Naive thymus-derived CD8-positive, alpha-beta T cell (primary cell): ENCODE results near the gene COA8. TPM values are rescaled to one million over a fixed set of nuclear protein-coding genes. Genes with fewer than 3 reads are reported as not detected.
"Not testable (repeated sequence)": the region's sequence is repeated elsewhere in the genome, so short reads cannot be mapped to it uniquely, and the experiment has no call there.

Experiments
- ATAC-seq, 2 donors: fragments of 150-1000 bp; cut with Tn5 transposase in 1 of 2; sonication (Bioruptor Pico), chemical (Tn5 transposase) in 1 of 2; 1 replicate in 1 of 2; 2 replicates in 1 of 2; pipeline ENCODE4 v1.10.0; 2021; ENCODE audit warnings: mild to moderate bottlenecking in 2 of 2, moderate library complexity in 2 of 2
- POLR2A ChIA-PET: fragments of 350-600 bp; sonication (Branson Sonifier 250); formaldehyde crosslinking; loops from one replicate; lab custom pipeline; 2021; ENCODE audit warnings: antibody characterized with exemption; lab: Charles Lee
- DNase-seq, 10 donors: peaks; one replicate each; pipeline versions ENCODE4 v3.0.0 to v3.0.0-alpha.2; 2020 to 2022
- H3K27ac Mint-ChIP-seq, 10 donors: one replicate each; pipeline ENCODE4 v1.8.0; 2020 to 2022; ENCODE audit warnings: mild to moderate bottlenecking in 10 of 10, mixed read lengths in 10 of 10, moderate library complexity in 4 of 10, inconsistent platforms in 1 of 10
- H3K27me3 Mint-ChIP-seq, 5 donors: one replicate each; pipeline ENCODE4 v1.8.0; 2021 to 2022; ENCODE audit warnings: mixed read lengths in 5 of 5
- H3K36me3 Mint-ChIP-seq, 3 donors: one replicate each; pipeline ENCODE4 v1.8.0; 2020 to 2022; ENCODE audit warnings: mixed read lengths in 3 of 3, mild to moderate bottlenecking in 2 of 3, inconsistent platforms in 1 of 3
- H3K4me1 Mint-ChIP-seq, 4 donors: one replicate each; pipeline ENCODE4 v1.8.0; 2021 to 2022; ENCODE audit warnings: mixed read lengths in 4 of 4
- H3K4me3 Mint-ChIP-seq, 10 donors: one replicate each; pipeline ENCODE4 v1.8.0; 2020 to 2022; ENCODE audit warnings: mild to moderate bottlenecking in 10 of 10, mixed read lengths in 10 of 10, moderate library complexity in 6 of 10, inconsistent platforms in 1 of 10
- H3K9me3 Mint-ChIP-seq, 9 donors: one replicate each; pipeline ENCODE4 v1.8.0; 2020 to 2022; ENCODE audit warnings: mixed read lengths in 9 of 9, mild to moderate bottlenecking in 3 of 9, inconsistent platforms in 1 of 9, moderate library complexity in 1 of 9
- polyA plus RNA-seq, 3 donors: library from polyadenylated mRNA; unstranded; fragments of 300-500 nt; fragmentation: Illumina TruSeq; gene quantifications; one replicate each; pipeline ENCODE4 v1.2.3, GENCODE V29; 2021
- total RNA-seq, 8 experiments: library from RNA in 2 of 8; stranded (reverse) in 2 of 8; gene quantifications; one replicate each; pipeline ENCODE4 v1.2.3 and lab custom pipeline; 2021 to 2026

COA8 gene
- total and polyA plus RNA-seq, 5 experiments from 2014 or later, result 27.4 to 72.0 (median 47.3) TPM

DNA sequence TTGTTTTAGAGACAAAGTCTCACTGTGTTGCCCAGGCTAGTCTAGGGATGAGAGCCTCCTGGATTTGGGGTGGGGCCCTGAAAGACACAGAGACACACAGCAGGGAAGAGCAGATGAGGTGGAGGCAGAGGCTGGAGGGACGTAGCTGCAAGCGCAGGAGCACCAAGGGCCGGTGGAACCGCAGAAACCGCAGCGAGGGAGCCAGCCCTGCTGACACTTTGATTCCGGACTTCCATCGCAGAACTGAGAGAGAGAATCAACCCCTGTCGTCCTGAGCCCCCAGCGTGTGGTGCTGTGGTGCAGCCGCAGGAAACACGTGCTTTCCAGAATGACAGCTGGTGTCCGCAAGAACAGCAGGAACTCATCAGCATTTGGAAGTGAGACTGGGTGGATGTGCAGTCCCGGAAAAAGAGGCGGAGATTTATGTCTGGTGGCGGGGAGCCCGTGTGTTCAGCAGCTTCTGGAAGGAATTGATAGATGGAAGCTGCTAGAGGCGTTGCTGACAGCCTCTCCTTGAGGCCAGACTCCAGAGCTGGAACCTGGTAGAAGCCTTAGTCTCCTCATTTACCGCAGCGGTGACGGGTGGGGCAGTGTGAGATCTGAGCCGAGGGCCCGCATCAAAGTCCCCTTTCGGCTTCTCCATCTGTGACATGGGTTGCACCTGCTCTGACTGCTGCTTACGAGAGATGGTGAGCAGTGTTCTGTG is 44.4 kb downstream of the COA8 start:
- peak overlapping the region; percentile 39 to 90 (median 80) for H3K27ac Mint-ChIP-seq

DNA sequence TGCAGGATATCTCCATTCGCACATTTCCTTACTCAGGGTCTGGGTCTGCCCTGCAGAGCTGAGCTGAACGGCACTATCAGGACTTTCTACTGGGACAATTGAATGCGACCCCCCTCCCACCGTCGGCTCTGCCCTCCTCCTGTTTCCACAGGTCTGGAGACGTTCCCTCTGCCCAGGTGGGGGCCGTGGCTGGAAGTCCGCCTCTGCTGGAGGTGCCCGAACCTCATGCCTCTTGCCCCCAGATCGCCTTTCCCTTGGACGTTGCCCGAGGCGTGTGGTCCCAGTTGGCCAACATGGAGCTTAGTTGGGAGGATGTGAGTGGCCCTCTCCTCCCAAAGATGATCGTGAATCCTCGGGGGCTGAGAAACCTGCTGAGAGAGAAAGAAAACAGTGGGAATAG is 45.1 kb downstream of the COA8 start:
- Mint-ChIP-seq H3K27me3 (peaks cover 7 to 22% (median 10%) of the 10 kb centered on the region in 5 donors), H3K36me3 (peaks cover 0 to 11% (median 8%) of the 10 kb centered on the region in 3 donors), H3K9me3 (peaks cover 0 to 19% (median 12%) of the 10 kb centered on the region in 9 donors), H3K4me1 (peaks cover 18 to 27% (median 22%) of the 10 kb centered on the region in 4 donors), H3K27ac (peak overlapping the region in 5 of 10 donors; percentile 24 to 78 (median 60)), H3K4me3 (peak overlapping the region; percentile 64 to 90 (median 86))
- ATAC-seq (peak; percentile 13 to 17), DNase-seq (no peak)
- POLR2A ChIA-PET, result interaction anchor here (0.6 to 2.0 kb wide), 3 partner anchors 8 to 27 kb away, joined by 3 to 6 read pairs (median 4); no protein-coding TSS in a partner anchor

More for the DNA sequence above, 44.4 kb downstream of the COA8 start:
- peak overlapping the region; percentile 64 to 90 (median 86) for H3K4me3 Mint-ChIP-seq
- H3K9me3 Mint-ChIP-seq, result peaks cover 0 to 19% (median 12%) of the 10 kb centered on the region in 9 donors
- H3K36me3 Mint-ChIP-seq, result peaks cover 0 to 11% (median 8%) of the 10 kb centered on the region in 3 donors
- H3K27me3 Mint-ChIP-seq, result peaks cover 7 to 22% (median 10%) of the 10 kb centered on the region in 5 donors
- DNase-seq (peak in 9 of 10 donors; percentile 27 to 78 (median 47)), ATAC-seq (peak; percentile 86 to 87)
- H3K4me1 Mint-ChIP-seq, result peaks cover 18 to 27% (median 22%) of the 10 kb centered on the region in 4 donors
- POLR2A ChIA-PET, result interaction anchor here (0.5 to 2.0 kb wide), 5 partner anchors 18 to 1570 kb away, joined by 3 to 6 read pairs (median 3); no protein-coding TSS in a partner anchor

DNA sequence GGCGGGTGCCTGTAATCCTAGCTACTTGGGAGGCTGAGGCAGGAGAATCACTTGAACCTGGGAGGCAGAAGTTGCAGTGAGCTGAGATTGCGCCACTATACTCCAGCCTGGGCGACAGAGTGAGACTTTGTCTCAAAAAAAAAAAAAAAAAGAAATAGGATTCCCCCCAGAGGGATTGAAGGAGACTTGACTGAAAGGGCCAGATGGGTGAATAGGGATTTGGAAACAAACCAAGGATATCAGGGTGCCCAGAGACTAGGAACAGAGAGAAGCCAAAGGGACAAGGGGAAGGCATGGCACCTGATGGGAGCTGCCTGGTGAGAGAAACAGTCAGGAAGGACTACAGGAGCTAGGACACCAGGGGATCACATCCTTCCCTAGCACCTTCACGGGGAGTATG is 46.3 kb downstream of the COA8 start:
- H3K27ac Mint-ChIP-seq, ATAC-seq, DNase-seq: not testable (repeated sequence)
- POLR2A ChIA-PET, result interaction anchor here (2.0 kb wide), 1 partner anchor 16 kb away, joined by 6 read pairs; no protein-coding TSS in a partner anchor
- Mint-ChIP-seq H3K9me3 (peaks cover 0 to 19% (median 12%) of the 10 kb centered on the region in 9 donors), H3K27me3 (peaks cover 7 to 22% (median 10%) of the 10 kb centered on the region in 5 donors), H3K36me3 (peaks cover 0 to 15% (median 8%) of the 10 kb centered on the region in 3 donors), H3K4me1 (peaks cover 18 to 27% (median 22%) of the 10 kb centered on the region in 4 donors), H3K4me3 (peak overlapping the region in 2 of 10 donors; percentile 12 to 33)

DNA sequence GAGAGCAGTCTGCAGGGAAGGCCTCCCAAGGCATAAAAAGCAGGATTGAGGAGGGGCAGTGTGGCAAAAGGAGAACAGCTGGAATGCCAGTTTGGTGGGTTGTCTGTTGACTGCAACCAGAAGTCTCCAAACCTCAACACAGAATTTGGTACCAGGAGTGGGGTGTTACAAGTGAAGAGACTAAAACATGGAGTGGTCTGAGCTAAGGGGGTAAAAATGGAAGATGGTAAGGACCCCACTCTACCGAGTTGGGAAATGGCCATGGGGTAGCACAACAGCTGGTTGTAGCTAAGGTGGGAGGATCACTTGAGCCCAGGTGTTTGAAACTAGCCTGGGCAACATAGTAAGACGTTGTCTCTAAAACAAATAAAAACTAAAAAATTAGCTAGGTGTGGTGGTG is 48.5 kb downstream of the COA8 start:
- ATAC-seq, result no peak
- Mint-ChIP-seq H3K27me3 (peaks cover 7 to 22% (median 10%) of the 10 kb centered on the region in 5 donors), H3K4me3 (no peak overlapping the region), H3K36me3 (peaks cover 0 to 15% (median 8%) of the 10 kb centered on the region in 3 donors), H3K4me1 (peaks cover 16 to 25% (median 21%) of the 10 kb centered on the region in 4 donors), H3K27ac (no peak overlapping the region), H3K9me3 (peaks cover 0 to 19% (median 12%) of the 10 kb centered on the region in 9 donors)
- DNase-seq, result no peak
- POLR2A ChIA-PET, result no interaction called here

DNA sequence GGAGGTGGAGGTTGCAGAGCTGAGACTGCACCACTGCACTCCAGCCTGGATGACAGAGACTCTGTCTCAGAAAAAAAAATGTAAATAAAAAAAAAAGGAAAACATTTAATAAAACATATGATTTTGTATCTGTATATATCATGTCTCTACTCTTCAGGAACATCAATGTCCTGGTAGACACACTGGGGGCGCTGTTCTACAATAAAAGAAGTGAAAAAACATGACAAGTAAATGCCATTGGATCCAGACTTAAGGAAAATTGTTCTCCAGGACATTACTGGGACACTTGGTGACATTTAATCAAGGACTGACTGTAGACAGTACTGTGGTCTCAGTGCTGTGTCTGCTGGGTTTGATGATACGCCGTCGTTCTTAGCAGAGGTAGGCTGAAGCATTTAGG is 50.8 kb downstream of the COA8 start:
- Mint-ChIP-seq H3K27me3 (peaks cover 5 to 30% (median 8%) of the 10 kb centered on the region in 5 donors), H3K36me3 (peaks cover 0 to 15% (median 8%) of the 10 kb centered on the region in 3 donors), H3K9me3 (peaks cover 0 to 19% (median 12%) of the 10 kb centered on the region in 9 donors), H3K4me3 (no peak overlapping the region), H3K4me1 (peaks cover 0 to 4% (median 2%) of the 10 kb centered on the region in 4 donors), H3K27ac (no peak overlapping the region)
- peak in 1 of 10 donors; percentile 19 for DNase-seq
- no peak for ATAC-seq
- POLR2A ChIA-PET, result no interaction called here

- no peak for DNase-seq
Observed at GRCh38 chr14:103616635-103617300, 54.0 kb downstream of the COA8 start.

DNA sequence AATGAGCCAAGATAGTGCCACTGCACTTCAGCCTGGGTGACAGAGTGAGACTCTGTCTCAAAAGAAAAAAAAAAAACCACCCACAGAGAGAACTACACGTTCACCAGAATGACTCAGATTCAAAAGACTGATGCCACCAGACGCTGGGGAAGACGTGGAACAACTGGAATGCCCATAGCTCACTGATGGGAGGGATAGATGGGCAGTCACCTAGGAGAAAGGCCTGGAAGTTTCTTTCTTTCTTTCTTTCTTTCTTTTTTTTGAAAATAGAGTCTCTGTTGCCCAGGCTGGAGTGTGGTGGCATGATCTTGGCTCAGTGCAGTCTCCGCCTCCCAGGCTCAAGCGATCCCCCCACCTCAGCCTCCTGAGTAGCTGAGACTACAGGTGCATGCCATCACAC is 56.3 kb downstream of the COA8 start:
- H3K9me3 Mint-ChIP-seq, result no peaks in the 10 kb centered on the region
- peaks cover 0 to under 1% (median 0%) of the 10 kb centered on the region in 3 donors for H3K36me3 Mint-ChIP-seq
- no peak overlapping the region for H3K4me3 Mint-ChIP-seq
- POLR2A ChIA-PET, result interaction anchor here (1.1 to 1.3 kb wide), 2 partner anchors 10 to 11 kb away, joined by 3 to 4 read pairs; partner anchors contain the start of gene KLC1
- H3K4me1 Mint-ChIP-seq, result peaks cover 0 to 10% (median 4%) of the 10 kb centered on the region in 4 donors
- no peak overlapping the region for H3K27ac Mint-ChIP-seq
- peaks cover 0 to 29% (median 3%) of the 10 kb centered on the region in 5 donors for H3K27me3 Mint-ChIP-seq
- DNase-seq (no peak), ATAC-seq (no peak)

More at GRCh38 chr14:103616635-103617300, 54.0 kb downstream of the COA8 start:
- ATAC-seq, result no peak
- Mint-ChIP-seq H3K27ac (no peak overlapping the region), H3K9me3 (peaks cover 0 to 6% (median 0%) of the 10 kb centered on the region in 9 donors), H3K4me3 (no peak overlapping the region), H3K36me3 (peaks cover 0 to 4% (median 0%) of the 10 kb centered on the region in 3 donors), H3K4me1 (no peaks in the 10 kb centered on the region), H3K27me3 (peaks cover 0 to 29% (median 2%) of the 10 kb centered on the region in 5 donors)
- POLR2A ChIA-PET, result no interaction called here

GRCh38 chr14:103621860-103622259 is 59.1 kb downstream of the COA8 start:
- Mint-ChIP-seq H3K27ac (no peak overlapping the region), H3K36me3 (no peaks in the 10 kb centered on the region)
- POLR2A ChIA-PET, result interaction anchor here (0.6 kb wide), 1 partner anchor 29 kb away, joined by 6 read pairs; no protein-coding TSS in a partner anchor

DNA sequence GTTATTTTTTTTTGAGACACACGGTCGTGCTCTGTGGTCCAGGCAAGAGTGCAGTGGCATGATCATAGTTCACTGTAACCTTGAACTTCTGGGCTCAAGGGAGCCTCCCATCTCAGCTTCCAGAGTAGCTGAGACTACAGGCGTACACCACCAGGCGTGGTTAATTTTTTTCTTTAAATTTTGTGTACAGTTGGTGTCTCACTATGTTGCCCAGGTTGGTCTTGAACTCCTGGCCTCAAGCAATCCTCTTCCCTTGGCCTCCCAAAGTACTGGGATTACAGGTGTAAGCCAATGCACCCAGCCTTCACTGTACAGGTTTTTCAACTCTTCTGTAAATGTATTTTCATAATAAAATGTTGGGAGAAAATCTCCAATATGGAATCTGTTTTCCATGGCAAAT is 60.5 kb downstream of the COA8 start:
- ATAC-seq, result no peak
- peaks cover 4 to 41% (median 22%) of the 10 kb centered on the region in 4 donors for H3K4me1 Mint-ChIP-seq
- POLR2A ChIA-PET, result no interaction called here
- no peak overlapping the region for H3K27ac Mint-ChIP-seq
- H3K27me3 Mint-ChIP-seq, result peaks cover 0 to 16% (median 3%) of the 10 kb centered on the region in 5 donors
- H3K4me3 Mint-ChIP-seq, result no peak overlapping the region
- H3K36me3 Mint-ChIP-seq, result no peaks in the 10 kb centered on the region
- DNase-seq, result no peak
- no peaks in the 10 kb centered on the region for H3K9me3 Mint-ChIP-seq

More at GRCh38 chr14:103621860-103622259, 59.1 kb downstream of the COA8 start:
- Mint-ChIP-seq H3K27me3 (peaks cover 0 to 25% (median 3%) of the 10 kb centered on the region in 5 donors), H3K4me3 (no peak overlapping the region), H3K4me1 (peaks cover 4 to 33% (median 22%) of the 10 kb centered on the region in 4 donors), H3K9me3 (no peaks in the 10 kb centered on the region)
- no peak for DNase-seq
- ATAC-seq, result no peak

DNA sequence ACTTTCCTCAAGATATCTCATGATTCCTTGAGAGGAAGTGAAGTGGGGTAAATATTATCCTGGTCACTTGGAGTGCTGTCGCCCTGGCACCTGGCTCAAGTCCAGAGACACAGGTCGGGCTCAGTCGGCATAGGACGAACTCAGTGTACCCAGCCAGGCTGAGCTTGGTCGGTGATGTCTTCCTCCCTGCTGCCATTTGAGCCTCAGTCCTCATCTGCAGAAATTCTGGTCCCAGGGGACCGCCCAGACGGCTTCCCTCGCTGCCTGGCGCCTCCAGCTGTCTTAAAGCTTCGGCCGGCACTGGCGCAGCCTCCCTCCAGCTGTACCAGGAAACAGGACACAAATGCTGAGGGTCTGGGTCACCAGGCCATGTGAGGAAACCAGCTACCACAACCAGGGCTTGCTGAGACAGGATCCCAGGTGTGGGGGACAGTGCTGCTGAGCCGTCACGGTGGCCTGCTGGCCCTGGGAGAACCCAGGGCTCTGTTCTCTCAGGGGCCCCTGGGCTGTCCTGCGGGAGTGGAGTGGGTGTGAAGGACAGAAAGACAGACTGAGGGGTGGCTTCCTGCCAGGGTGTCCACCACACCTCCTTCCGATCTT is 61.2 kb downstream of the COA8 start:
- peaks cover 0 to 14% (median 3%) of the 10 kb centered on the region in 5 donors for H3K27me3 Mint-ChIP-seq
- DNase-seq (no peak), ATAC-seq (no peak)
- peak overlapping the region in 1 of 10 donors; percentile 40 for H3K27ac Mint-ChIP-seq
- H3K4me1 Mint-ChIP-seq, result peaks cover 4 to 41% (median 22%) of the 10 kb centered on the region in 4 donors
- H3K36me3 Mint-ChIP-seq, result no peaks in the 10 kb centered on the region
- H3K9me3 Mint-ChIP-seq, result no peaks in the 10 kb centered on the region
- POLR2A ChIA-PET, result interaction anchor here (0.7 to 0.8 kb wide), 2 partner anchors 70 to 291 kb away, joined by 5 to 7 read pairs; no protein-coding TSS in a partner anchor
- H3K4me3 Mint-ChIP-seq, result peak overlapping the region in 5 of 10 donors; percentile 18 to 89 (median 22)

DNA sequence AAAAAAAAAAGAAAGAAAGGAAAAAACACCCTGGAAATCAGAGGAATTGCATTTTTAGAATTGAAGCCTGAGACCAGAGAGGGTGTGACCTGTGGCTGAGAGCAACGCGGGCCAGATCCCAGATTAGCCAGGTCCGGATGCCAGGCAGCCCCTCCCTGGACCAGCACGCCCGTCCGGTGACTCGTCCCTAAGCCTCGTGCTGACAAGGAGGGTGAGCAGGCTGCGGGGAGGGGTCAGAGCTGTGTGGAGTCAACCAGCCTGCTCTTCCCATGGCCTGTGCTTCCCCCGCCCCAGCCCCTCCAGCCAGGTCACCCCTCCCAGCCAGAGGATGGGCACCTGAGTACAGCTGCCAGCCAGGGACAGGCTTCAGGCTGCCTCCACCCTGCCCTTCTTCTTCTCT is 62.1 kb downstream of the COA8 start:
- Mint-ChIP-seq H3K27ac (peak overlapping the region in 6 of 10 donors; percentile 8 to 68 (median 22)), H3K4me3 (peak overlapping the region; percentile 46 to 89 (median 78)), H3K27me3 (peaks cover 0 to 9% (median 3%) of the 10 kb centered on the region in 5 donors), H3K36me3 (no peaks in the 10 kb centered on the region), H3K4me1 (peaks cover 4 to 42% (median 22%) of the 10 kb centered on the region in 4 donors), H3K9me3 (no peaks in the 10 kb centered on the region)
- DNase-seq (no peak), ATAC-seq (peak in 1 of 2 donors; percentile 1)
- POLR2A ChIA-PET, result interaction anchor here (0.7 to 1.5 kb wide), 4 partner anchors 17 to 476 kb away, joined by 5 to 7 read pairs (median 6); no protein-coding TSS in a partner anchor
